Epithelial cell of proximal tubule (primary cell): ENCODE results near the gene SPAG16. TPM values are rescaled to one million over a fixed set of nuclear protein-coding genes. Genes with fewer than 3 reads are reported as not detected.
A peak's percentile ranks its signal among the peaks of the same experiment; 100 is the strongest.

Source experiments
- DNase-seq: peaks from one replicate; pipeline ENCODE4 v3.0.0-alpha.2; 2011; ENCODE audit warnings: low read depth
- H3K4me3 ChIP-seq: 2 replicates; pipeline ENCODE4 v1.5.1; 2011; ENCODE audit warnings: low read depth, mild to moderate bottlenecking, low read length
- CTCF ChIP-seq: conservative IDR thresholded peaks from 2 replicates; pipeline ENCODE4 v1.5.1; 2012; ENCODE audit warnings: low read depth, mild to moderate bottlenecking, low read length
- total RNA-seq: library from RNA; depleted of rRNA; stranded (reverse); fragments of >200 nt; gene quantifications from 2 replicates; pipeline ENCODE4 v1.2.3, GENCODE V29; 2015

SPAG16 gene
- total RNA-seq, 1 donor from 2014 or later = 25.5 TPM

DNA sequence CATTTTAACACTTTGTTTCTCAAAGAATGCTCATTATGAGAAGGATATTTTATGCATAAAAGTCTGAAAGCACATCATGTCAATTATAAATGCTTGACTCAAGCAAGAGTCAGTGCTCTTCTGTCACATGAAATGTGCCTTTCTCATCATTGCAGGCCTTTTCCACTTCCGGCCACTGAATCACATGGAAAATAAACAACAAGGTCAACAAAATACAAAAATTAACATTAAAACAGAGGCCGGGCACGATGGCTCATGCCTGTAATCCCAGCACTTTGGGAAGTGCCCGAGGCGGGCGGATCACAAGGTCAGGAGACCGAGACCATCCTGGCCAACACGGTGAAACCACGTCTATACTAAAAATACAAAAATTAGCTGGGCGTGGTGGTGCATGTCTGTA lies 480.6 kb downstream of the SPAG16 start:
- no peak for TF ChIP-seq CTCF
- DNase-seq = no peak
- no peak overlapping the region for H3K4me3 ChIP-seq

- no peak for TF ChIP-seq CTCF
- DNase-seq = no peak
- no peak overlapping the region for H3K4me3 ChIP-seq
Observed at GRCh38 chr2:213766062-213766461, 481.8 kb downstream of the SPAG16 start.

- H3K4me3 ChIP-seq = no peak overlapping the region
- TF ChIP-seq CTCF = no peak
- no peak for DNase-seq
Observed at GRCh38 chr2:213766465-213766901, 482.2 kb downstream of the SPAG16 start.

DNA sequence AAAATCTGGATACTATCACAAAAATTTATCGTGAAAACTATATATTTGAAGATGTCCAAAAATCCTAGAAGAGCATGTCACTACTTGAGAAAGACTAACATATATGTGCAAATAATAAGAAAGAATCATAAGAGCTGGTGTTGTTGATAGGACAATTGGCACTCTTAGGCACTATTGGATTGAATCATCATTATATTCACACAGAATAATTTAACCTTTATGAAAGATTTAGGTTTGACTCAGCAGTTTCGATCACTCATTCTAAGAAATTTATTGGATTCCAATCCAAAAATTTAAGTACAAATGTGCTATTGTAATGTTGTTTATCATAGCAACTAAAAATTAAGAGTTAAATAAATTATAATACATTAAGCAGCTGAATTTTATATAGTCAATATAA lies 503.6 kb downstream of the SPAG16 start:
- H3K4me3 ChIP-seq = no peak overlapping the region
- DNase-seq = no peak
- TF ChIP-seq CTCF = no peak

DNA sequence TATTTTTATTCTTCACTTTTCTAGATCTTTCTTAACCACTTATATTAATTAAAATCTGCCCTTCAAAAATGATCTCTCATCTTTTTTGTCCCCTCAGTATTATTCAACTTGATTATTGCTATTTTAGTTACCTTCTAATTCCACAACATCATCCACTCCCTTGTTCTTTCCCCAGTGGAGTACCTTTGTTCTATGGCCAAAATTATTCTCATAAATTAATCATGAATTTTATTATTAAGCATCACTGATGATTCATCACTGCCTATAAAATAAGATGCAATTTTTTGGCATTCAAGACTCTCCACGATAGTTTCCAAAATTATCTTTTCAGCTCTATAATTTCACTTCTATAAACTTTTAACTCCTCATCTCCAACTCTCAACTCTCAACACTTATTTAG lies 505.7 kb downstream of the SPAG16 start:
- H3K4me3 ChIP-seq = no peak overlapping the region
- no peak for DNase-seq
- TF ChIP-seq CTCF = no peak

GRCh38 chr2:213792045-213792444 lies 507.8 kb downstream of the SPAG16 start:
- TF ChIP-seq CTCF = no peak
- no peak for DNase-seq
- H3K4me3 ChIP-seq = no peak overlapping the region

- no peak overlapping the region for H3K4me3 ChIP-seq
- peak; percentile 34 for TF ChIP-seq CTCF
- no peak for DNase-seq
Observed at GRCh38 chr2:213806125-213806726, 522.0 kb downstream of the SPAG16 start.
